T-helper 2 cell (primary cell): Measurements from ENCODE around the gene CCDC106.

Experiments used
- DNase-seq, 5 experiments: peaks; one replicate each; pipeline versions ENCODE4 v3.0.0 to v3.0.0-alpha.2; 2012 to 2022

CCDC106 gene

DNA sequence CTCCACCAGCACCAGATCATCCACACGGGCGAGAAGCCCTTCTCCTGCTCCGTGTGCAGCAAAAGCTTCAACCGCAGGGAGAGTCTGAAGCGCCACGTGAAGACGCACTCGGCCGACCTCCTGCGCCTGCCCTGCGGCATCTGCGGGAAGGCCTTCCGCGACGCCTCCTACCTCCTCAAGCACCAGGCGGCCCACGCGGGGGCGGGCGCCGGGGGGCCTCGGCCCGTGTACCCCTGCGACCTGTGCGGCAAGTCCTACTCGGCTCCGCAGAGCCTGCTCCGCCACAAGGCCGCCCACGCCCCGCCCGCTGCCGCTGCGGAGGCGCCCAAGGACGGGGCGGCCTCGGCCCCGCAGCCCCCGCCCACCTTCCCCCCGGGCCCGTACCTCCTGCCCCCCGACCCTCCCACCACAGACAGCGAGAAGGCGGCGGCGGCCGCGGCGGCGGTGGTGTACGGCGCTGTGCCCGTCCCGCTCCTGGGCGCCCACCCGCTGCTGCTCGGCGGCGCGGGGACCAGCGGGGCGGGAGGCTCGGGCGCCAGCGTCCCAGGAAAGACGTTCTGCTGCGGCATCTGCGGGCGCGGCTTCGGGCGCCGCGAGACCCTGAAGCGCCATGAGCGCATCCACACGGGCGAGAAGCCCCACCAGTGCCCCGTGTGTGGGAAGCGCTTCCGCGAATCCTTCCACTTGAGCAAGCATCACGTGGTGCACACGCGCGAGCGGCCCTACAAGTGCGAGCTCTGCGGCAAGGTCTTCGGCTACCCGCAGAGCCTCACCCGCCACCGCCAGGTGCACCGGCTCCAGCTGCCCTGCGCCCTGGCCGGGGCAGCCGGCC, 33.1 kb upstream of the CCDC106 start:
- no peak for DNase-seq

DNA sequence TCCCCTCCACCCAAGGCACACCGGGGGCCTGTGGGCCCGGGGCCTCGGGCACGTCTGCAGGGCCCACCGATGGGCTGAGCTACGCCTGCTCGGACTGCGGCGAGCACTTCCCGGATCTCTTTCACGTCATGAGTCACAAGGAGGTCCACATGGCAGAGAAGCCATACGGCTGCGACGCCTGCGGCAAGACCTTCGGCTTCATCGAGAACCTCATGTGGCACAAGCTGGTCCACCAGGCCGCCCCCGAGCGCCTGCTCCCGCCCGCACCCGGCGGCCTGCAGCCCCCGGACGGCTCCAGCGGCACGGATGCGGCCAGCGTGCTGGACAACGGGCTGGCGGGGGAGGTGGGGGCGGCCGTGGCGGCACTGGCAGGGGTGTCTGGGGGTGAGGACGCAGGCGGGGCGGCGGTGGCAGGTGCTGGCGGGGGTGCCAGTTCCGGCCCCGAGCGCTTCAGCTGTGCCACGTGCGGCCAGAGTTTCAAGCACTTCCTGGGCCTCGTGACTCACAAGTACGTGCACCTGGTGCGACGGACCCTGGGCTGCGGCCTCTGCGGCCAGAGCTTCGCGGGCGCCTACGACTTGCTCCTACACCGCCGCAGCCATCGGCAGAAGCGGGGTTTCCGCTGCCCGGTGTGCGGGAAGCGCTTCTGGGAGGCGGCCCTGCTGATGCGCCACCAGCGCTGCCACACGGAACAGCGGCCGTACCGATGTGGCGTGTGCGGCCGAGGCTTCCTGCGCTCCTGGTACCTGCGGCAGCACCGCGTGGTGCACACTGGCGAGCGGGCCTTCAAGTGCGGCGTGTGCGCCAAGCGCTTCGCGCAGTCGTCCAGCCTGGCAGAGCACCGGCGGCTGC, 32.2 kb upstream of the CCDC106 start:
- DNase-seq = no peak

DNA sequence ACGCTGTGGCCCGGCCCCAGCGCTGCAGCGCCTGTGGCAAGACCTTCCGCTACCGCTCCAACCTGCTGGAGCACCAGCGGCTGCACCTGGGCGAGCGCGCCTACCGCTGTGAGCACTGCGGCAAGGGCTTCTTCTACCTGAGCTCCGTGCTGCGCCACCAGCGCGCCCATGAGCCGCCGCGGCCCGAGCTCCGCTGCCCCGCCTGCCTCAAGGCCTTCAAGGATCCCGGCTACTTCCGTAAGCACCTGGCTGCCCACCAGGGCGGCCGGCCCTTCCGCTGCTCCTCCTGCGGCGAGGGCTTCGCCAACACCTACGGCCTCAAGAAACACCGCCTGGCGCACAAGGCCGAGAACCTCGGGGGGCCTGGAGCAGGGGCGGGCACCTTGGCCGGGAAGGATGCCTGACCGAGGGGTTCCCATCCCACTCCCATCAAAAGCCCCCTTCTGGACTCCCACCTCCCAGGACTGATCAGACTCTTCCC, 31.6 kb upstream of the CCDC106 start:
- DNase-seq = no peak

- no peak for DNase-seq
These were observed 30.6 kb upstream of the CCDC106 start for GRCh38 chr19:55617426-55617825.

GRCh38 chr19:55618426-55618825, 29.6 kb upstream of the CCDC106 start:
- DNase-seq = no peak

DNA sequence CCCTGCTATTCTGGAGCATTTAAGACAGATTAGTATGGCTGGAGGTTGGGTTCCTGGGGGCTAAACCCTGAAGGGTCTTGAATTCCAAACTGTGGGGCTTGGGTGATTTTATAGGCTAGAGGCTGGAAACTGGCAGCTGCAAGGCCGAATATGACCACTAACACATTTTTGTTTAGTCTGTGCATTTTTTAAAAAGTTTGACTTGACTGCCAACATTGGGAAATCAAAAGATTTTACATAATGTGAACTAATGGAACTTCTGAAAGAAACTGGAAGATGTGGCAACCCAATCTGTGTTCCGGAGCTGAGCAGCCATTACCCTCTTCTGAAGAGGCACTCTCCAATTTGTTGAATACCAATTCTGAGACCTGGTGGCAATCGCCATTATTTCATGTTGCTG, 28.7 kb upstream of the CCDC106 start:
- no peak for DNase-seq

- peak in 1 of 5 experiments; percentile 35 for DNase-seq
These were observed 27.4 kb upstream of the CCDC106 start for GRCh38 chr19:55620410-55621204.

DNA sequence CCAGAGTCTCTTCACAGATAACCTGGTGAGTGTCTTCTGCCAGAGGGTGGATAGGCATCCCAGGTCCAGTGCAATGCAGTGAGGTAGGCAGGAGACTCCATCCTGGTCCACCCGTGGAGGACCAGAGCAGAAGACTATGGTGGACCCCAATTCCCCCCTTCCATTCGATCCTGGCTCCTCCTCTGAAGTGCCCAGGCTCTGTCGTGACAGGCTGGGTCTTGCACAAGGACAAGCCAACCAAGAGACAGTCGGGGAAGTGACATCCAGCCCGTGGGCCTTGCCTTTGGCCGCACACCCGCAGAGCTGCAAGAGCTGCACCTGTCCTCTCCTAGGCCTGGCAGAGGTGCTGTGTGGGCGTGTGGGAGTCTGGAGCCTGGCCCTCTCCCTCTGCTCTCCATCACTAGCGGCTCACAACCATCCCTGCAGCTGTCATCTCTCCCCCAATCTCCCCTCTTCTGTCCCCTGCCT, 26.8 kb upstream of the CCDC106 start:
- DNase-seq = no peak

DNA sequence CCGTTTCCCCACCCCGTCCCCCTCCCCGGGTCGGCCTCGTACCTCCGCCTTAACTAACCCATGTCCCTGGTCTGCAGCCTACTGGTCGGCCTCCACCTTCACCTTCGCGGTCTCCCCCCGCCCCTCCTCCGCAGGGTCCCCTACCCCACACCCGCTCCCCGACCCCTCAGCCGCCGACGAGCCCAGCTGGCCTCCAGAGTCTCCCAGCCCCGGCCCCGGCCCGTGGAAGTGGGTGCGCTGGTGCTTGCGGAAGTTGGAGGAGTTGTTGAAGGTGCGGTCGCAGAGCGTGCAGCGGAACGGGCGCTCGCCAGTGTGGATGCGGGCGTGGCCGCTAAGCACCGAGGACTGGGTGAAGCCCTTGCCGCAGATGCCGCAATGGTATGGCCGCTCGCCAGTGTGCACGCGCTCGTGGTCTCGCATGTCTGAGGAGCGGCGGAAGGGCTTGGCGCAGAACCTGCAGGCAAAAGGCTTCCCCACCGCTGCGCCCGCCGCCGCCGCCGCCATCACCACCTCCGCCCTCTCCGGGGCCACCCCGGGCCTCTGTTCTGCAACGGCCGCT, 26.3 kb upstream of the CCDC106 start:
- DNase-seq = no peak

- no peak for DNase-seq
These were observed 25.6 kb upstream of the CCDC106 start for GRCh38 chr19:55622242-55622969.

- no peak for DNase-seq
These were observed 24.9 kb upstream of the CCDC106 start for GRCh38 chr19:55623130-55623529.

DNA sequence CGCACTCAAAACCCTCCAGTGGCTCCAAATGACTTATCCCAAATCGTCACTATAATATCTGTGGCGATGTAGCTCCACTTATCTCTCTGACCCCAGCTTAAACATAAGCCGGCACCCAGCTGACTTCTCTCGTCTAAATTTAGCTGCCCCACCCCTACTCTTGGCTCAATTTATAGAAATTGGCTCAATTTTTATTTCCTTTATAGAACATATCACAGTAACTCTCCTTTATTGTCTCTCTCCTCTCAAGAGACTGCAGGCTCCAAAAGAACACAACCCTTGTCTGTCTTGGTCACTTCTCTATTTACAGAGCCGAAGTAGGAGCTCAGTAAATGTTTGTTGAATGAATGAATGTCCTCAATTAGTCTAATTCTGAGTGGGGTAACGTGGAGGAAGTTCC, 24.5 kb upstream of the CCDC106 start:
- no peak for DNase-seq

DNA sequence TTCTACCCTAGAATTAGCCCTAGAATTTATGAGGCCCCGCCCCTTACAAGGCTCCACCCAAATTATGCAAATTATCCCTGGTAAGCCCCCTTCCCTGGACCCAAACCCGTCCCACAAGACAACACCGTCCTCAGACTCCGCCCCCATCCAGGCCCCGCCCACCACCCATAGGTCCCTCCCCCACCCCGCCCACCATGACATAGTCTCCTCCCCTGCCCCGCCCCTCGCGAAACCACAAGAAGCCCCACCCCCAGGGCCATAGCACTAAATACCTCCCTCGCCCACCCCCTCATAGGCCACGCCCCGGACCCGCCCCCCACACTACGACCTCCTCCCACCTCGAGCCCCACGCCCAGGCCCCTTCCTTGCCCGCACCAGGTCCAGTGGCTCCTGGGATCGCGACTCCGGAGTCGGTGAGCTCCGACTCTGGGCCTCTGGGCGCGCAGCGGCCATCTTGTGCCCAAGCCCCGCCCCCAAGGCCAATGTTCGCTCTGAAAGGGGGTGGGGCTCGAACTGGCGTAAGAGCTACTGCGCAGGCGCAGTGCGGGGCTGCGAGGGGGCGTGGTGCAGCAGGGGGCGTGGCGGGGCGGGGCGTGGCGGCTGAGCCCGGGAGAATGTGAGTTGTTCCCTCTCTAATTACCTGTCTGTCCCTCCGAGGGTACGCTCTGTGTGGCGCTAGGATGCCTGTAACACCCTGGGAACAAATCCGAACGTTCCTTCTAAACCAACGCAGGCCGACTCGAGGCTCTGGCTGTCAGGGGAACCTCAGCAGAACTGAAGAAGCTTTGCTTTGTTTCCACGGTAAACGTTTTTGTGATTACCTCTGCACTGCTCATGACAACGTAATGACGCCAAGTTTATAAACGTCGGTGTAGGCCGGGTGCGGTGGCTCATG, 23.7 kb upstream of the CCDC106 start, which contains the start of gene ZNF784:
TSS of gene ZNF784 (minus strand) at position 458 of the 895 bp plus-strand sequence. CDS start at position 453, 5 bp downstream.
- DNase-seq = peak; percentile 88 to 92 (median 90)

DNA sequence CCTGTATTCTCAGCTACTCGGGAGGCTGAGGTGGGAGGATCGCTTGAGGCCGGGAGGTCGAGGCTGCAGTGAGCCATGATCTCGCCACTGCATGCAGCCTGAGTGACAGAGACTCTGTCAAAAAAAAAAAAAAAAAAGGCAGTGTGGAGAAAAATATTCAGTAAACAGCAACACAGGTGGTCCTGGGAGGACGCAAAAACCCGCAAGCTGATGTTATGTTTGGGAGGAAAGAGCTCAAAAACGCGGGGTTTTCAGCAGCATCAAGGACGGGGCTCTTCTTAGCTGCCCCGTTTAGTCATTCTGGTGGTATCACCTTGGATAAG, 23.0 kb upstream of the CCDC106 start:
- no peak for DNase-seq

- peak in 3 of 5 experiments; percentile 59 to 94 (median 83) for DNase-seq
These were observed 21.7 kb upstream of the CCDC106 start for GRCh38 chr19:55626350-55626749.

DNA sequence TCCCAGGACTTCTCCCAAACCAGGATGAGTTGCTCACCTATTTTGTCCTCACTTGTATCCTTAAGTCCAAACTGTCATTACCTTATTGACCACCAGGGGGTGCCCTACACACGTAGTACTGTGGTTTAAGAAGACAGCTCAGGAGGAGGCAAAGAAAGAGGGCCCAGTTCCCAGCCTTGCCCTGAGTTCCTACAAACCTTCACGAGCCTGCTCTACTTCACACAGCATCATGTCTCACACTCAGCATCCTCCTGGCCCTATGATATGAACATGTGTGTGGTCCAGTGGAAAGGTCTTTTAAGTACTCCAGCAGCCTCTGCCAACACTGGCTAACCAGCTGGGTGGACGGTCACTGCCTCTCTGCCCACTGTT, 15.6 kb upstream of the CCDC106 start:
- DNase-seq = peak in 4 of 5 experiments; percentile 78 to 91 (median 78)

DNA sequence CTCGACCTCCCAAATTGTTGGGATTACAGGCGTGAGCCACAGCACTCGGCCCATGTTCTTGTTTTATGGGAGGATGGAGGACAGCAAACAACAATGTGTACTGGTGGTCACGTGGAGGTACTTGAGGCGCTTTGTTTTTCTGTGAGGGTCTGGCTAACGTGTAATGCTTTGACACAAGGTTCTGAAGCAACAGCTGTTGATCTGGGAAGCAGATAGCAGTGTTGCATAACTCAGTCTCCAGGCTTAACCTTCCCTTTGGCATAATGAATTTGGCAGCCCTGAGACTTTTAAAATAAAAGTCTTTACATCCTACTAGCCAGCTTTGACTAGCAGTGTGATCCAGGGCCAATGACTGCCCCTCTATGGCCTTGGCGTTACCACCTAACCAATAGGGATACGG, 14.2 kb upstream of the CCDC106 start:
- no peak for DNase-seq

DNA sequence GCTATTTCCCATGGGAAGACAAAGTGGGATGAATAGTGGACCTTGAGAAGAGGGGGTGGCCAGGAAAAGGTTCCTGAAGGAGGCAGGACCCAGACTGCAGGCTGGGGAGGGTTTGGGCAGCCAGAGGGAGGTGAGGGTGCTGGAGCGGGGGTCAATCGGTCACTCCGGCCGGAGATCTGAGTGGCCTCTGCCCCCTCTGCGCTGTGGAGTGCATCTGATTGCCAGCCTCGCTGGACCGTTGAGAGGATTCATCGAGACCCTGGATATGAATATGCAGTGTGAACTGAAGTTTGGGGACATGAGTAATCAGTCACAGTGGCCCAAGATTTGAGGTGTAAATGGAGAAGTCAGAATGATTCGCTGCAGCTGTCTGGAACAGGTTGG, 12.7 kb upstream of the CCDC106 start:
- no peak for DNase-seq

- no peak for DNase-seq
These were observed 12.1 kb upstream of the CCDC106 start for GRCh38 chr19:55635856-55636440.

DNA sequence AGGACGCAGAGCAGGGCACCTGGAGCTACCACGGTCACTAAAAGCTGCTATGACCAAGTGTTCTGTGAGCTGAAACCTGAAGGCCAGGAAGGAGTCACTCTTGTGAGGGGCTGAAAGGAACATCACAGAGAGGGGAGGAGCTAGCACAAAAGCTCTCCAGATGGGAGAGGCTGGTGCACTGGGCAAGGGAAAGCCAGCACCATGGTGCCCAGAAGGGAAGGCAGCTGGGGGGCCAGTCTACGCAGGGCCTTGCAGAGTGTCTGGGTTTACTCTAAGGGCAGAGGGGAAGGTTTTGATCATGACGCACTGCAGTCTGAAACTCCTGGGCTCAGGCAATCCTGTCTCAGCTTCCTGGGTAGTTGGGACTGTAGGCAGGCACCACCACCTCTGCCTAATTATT, 11.3 kb upstream of the CCDC106 start:
- DNase-seq = no peak
